HG03135 (cell line): ENCODE data around the gene CIAO2B.

Experiments used
- ATAC-seq: cut with Tn5 transposase; IDR thresholded peaks from one replicate; pipeline ENCODE4 v1.9.1; 2021; ENCODE audit warnings: mild to moderate bottlenecking, moderate library complexity; ENCODE audit not compliant: unreplicated experiment

Gene CIAO2B

GRCh38 chr16:66890799-66891198, 43.4 kb downstream of the CIAO2B start:
- ATAC-seq = no peak

GRCh38 chr16:66889622-66890021, 44.6 kb downstream of the CIAO2B start:
- no peak for ATAC-seq

GRCh38 chr16:66888647-66889615, 45.3 kb downstream of the CIAO2B start:
- no peak for ATAC-seq

- ATAC-seq = no peak
These were observed 47.3 kb downstream of the CIAO2B start for GRCh38 chr16:66886914-66887313.

- no peak for ATAC-seq
These were observed 47.9 kb downstream of the CIAO2B start for GRCh38 chr16:66886321-66886720.

- no peak for ATAC-seq
These were observed 48.7 kb downstream of the CIAO2B start for GRCh38 chr16:66885491-66885890.

GRCh38 chr16:66882702-66883101, 51.5 kb downstream of the CIAO2B start:
- no peak for ATAC-seq
